ENCODE measurements around the gene MFGE8.

- TF ChIP-seq, protein P1, sequence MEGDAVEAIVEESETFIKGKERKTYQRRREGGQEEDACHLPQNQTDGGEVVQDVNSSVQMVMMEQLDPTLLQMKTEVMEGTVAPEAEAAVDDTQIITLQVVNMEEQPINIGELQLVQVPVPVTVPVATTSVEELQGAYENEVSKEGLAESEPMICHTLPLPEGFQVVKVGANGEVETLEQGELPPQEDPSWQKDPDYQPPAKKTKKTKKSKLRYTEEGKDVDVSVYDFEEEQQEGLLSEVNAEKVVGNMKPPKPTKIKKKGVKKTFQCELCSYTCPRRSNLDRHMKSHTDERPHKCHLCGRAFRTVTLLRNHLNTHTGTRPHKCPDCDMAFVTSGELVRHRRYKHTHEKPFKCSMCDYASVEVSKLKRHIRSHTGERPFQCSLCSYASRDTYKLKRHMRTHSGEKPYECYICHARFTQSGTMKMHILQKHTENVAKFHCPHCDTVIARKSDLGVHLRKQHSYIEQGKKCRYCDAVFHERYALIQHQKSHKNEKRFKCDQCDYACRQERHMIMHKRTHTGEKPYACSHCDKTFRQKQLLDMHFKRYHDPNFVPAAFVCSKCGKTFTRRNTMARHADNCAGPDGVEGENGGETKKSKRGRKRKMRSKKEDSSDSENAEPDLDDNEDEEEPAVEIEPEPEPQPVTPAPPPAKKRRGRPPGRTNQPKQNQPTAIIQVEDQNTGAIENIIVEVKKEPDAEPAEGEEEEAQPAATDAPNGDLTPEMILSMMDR (IDR thresholded peaks at IDR 0.05) = peak in 5 of 6 experiments; percentile 19 to 52 (median 32)
- TF ChIP-seq POLR2A (IDR thresholded peaks at IDR 0.05) = no peak
Measured at GRCh38 chr15:88897456-88898194, 15.6 kb downstream of the MFGE8 start.

Data from Peyer's patch (tissue), 4 donors.